ENCODE data around the gene DSC3.

DNA sequence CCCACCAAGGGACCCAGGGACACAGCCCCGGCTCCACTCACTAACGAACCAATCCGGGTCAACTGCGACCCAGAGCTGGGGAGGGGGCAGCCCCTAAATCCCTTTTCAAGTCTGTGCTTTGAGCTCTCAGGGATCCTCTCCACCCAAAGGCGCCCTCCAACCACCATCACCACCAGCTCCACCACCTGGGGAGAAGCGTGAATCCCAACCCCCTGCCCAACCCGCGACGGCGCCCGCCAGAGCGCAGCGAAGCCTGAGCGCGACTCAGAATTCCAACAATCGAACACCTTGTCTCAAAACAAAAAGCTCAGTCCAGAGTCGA, 497 bp downstream of the DSC3 start:
- no peak for TF ChIP-seq POLR2A (IDR thresholded peaks at IDR 0.05)
- TF ChIP-seq, protein P1, sequence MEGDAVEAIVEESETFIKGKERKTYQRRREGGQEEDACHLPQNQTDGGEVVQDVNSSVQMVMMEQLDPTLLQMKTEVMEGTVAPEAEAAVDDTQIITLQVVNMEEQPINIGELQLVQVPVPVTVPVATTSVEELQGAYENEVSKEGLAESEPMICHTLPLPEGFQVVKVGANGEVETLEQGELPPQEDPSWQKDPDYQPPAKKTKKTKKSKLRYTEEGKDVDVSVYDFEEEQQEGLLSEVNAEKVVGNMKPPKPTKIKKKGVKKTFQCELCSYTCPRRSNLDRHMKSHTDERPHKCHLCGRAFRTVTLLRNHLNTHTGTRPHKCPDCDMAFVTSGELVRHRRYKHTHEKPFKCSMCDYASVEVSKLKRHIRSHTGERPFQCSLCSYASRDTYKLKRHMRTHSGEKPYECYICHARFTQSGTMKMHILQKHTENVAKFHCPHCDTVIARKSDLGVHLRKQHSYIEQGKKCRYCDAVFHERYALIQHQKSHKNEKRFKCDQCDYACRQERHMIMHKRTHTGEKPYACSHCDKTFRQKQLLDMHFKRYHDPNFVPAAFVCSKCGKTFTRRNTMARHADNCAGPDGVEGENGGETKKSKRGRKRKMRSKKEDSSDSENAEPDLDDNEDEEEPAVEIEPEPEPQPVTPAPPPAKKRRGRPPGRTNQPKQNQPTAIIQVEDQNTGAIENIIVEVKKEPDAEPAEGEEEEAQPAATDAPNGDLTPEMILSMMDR (IDR thresholded peaks at IDR 0.05) = no peak
